ENCODE data around the gene CHST14.

The CHST14 gene

DNA sequence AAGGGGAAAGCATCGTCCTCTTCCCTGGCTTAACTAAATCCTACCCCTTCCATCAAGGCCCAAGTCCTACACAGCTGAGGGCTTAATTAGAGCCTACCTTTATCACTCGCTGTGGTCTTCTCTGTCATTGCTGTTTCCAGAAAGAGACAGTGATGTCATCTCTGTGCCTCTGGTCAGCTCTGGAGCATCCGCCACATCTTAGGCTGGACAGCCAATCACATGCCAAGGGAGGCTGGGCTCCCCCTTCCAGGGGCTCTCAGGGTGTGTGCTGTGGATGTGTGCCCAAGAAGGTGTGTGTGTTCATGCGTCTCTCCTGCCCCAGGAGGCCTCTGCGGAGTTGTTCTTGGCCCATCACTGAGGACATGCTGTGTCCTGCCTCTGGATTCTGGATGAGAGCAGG lies 42.8 kb downstream of the CHST14 start:
- TF ChIP-seq, protein P1, sequence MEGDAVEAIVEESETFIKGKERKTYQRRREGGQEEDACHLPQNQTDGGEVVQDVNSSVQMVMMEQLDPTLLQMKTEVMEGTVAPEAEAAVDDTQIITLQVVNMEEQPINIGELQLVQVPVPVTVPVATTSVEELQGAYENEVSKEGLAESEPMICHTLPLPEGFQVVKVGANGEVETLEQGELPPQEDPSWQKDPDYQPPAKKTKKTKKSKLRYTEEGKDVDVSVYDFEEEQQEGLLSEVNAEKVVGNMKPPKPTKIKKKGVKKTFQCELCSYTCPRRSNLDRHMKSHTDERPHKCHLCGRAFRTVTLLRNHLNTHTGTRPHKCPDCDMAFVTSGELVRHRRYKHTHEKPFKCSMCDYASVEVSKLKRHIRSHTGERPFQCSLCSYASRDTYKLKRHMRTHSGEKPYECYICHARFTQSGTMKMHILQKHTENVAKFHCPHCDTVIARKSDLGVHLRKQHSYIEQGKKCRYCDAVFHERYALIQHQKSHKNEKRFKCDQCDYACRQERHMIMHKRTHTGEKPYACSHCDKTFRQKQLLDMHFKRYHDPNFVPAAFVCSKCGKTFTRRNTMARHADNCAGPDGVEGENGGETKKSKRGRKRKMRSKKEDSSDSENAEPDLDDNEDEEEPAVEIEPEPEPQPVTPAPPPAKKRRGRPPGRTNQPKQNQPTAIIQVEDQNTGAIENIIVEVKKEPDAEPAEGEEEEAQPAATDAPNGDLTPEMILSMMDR (conservative IDR thresholded peaks at IDR 0.05; ENCODE audit: low read depth, low read length): no peak
- H3K4me3 ChIP-seq (ENCODE audit: low read length): no peak overlapping the region
- DNase-seq (ENCODE audit: low read depth): no peak

DNA sequence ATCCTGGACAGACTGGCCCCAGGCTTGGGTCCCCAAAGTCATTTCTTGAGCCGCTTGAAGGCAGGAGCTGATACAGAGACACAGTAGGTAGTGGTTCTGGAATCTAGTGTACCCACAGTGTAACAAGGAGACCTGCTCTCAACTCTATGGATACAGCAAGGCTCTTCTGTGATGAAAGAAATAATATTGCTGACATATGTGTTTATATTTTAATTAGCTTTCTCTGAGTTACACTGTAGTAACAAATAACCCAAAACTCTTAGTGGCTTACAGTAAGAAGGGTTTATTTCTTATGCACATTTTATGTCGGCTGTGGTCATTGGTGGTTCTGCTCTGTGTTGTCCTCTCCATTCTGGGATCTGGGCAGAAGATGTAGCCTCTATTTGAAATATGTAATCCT lies 45.5 kb downstream of the CHST14 start:
- DNase-seq (ENCODE audit: low read depth): no peak
- TF ChIP-seq, protein P1 (conservative IDR thresholded peaks at IDR 0.05; ENCODE audit: low read depth, low read length): no peak
- no peak overlapping the region for H3K4me3 ChIP-seq (ENCODE audit: low read length)
